Measurements from ENCODE around the gene PTPN3.

PTPN3 gene

GRCh38 chr9:109477258-109478050 lies 20.7 kb downstream of the PTPN3 start:
- DNase-seq (ENCODE audit: low read depth in 3 of 3): no peak

GRCh38 chr9:109476642-109477257 lies 21.4 kb downstream of the PTPN3 start:
- no peak for DNase-seq (ENCODE audit: low read depth in 3 of 3)

GRCh38 chr9:109475526-109475925 lies 22.6 kb downstream of the PTPN3 start:
- no peak for DNase-seq (ENCODE audit: low read depth in 3 of 3)

- DNase-seq (ENCODE audit: low read depth in 3 of 3): no peak
Measured at GRCh38 chr9:109474944-109475343, 23.2 kb downstream of the PTPN3 start.

- DNase-seq (ENCODE audit: low read depth in 3 of 3): no peak
Measured at GRCh38 chr9:109474170-109474569, 23.9 kb downstream of the PTPN3 start.

- no peak for DNase-seq (ENCODE audit: low read depth in 3 of 3)
Measured at GRCh38 chr9:109473329-109473728, 24.8 kb downstream of the PTPN3 start.

GRCh38 chr9:109471475-109472393 lies 26.4 kb downstream of the PTPN3 start:
- DNase-seq (ENCODE audit: low read depth in 3 of 3): no peak

GRCh38 chr9:109469646-109470358 lies 28.3 kb downstream of the PTPN3 start:
- peak; percentile 39 to 48 (median 48) for DNase-seq (ENCODE audit: low read depth in 3 of 3)

- DNase-seq (ENCODE audit: low read depth in 3 of 3): no peak
Measured at GRCh38 chr9:109468927-109469326, 29.2 kb downstream of the PTPN3 start.

GRCh38 chr9:109467936-109468335 lies 30.2 kb downstream of the PTPN3 start:
- DNase-seq (ENCODE audit: low read depth in 3 of 3): no peak

GRCh38 chr9:109466623-109467590 lies 31.2 kb downstream of the PTPN3 start:
- DNase-seq (ENCODE audit: low read depth in 3 of 3): no peak

- no peak for DNase-seq (ENCODE audit: low read depth in 3 of 3)
Measured at GRCh38 chr9:109463924-109464625, 34.0 kb downstream of the PTPN3 start.

GRCh38 chr9:109460576-109460975 lies 37.5 kb downstream of the PTPN3 start:
- DNase-seq (ENCODE audit: low read depth in 3 of 3): no peak

GRCh38 chr9:109459423-109459822 lies 38.7 kb downstream of the PTPN3 start:
- DNase-seq (ENCODE audit: low read depth in 3 of 3): no peak

- DNase-seq (ENCODE audit: low read depth in 3 of 3): no peak
Measured at GRCh38 chr9:109458453-109459211, 39.5 kb downstream of the PTPN3 start.

GRCh38 chr9:109456811-109457210 lies 41.3 kb downstream of the PTPN3 start:
- DNase-seq (ENCODE audit: low read depth in 3 of 3): no peak

- no peak for DNase-seq (ENCODE audit: low read depth in 3 of 3)
Measured at GRCh38 chr9:109455861-109456260, 42.2 kb downstream of the PTPN3 start.

GRCh38 chr9:109455391-109455790 lies 42.7 kb downstream of the PTPN3 start:
- DNase-seq (ENCODE audit: low read depth in 3 of 3): no peak

GRCh38 chr9:109454601-109455155 lies 43.4 kb downstream of the PTPN3 start:
- DNase-seq (ENCODE audit: low read depth in 3 of 3): no peak

Data from stimulated activated CD4-positive, alpha-beta T cell treated with anti-CD3 and anti-CD28 coated beads, TNF-alpha, amount 100 ng/mL, for 48 hours (primary cell).